ENCODE measurements around the gene ADPRH.

DNA sequence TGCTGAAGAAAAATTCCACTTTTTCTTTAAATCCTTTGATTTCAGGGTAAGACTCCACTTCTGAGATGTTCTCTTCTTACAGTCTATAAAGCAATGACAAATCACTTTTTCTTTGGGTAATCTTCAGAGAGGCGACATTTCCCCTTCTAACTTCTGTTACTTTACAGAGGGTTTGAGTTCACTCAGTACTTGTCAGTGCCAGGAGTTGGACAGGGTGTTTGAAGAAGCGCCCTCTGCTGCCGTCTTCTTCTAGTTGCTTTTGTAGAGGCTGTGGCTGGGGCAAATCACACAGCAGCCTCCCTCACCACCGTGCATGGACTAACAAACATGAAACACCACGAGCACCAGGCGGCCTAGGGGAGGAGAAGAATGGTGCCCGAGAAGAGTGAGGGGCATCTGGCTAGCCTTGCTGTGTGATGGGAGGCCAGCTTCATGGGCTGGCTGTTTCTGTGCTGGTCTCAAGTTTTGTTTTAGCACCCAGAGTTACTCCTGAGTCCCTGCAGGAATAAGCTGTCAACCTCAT lies 19.8 kb upstream of the ADPRH start, which contains the start of gene CD80:
- TF ChIP-seq, protein P1, sequence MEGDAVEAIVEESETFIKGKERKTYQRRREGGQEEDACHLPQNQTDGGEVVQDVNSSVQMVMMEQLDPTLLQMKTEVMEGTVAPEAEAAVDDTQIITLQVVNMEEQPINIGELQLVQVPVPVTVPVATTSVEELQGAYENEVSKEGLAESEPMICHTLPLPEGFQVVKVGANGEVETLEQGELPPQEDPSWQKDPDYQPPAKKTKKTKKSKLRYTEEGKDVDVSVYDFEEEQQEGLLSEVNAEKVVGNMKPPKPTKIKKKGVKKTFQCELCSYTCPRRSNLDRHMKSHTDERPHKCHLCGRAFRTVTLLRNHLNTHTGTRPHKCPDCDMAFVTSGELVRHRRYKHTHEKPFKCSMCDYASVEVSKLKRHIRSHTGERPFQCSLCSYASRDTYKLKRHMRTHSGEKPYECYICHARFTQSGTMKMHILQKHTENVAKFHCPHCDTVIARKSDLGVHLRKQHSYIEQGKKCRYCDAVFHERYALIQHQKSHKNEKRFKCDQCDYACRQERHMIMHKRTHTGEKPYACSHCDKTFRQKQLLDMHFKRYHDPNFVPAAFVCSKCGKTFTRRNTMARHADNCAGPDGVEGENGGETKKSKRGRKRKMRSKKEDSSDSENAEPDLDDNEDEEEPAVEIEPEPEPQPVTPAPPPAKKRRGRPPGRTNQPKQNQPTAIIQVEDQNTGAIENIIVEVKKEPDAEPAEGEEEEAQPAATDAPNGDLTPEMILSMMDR (IDR thresholded peaks at IDR 0.05), result peak in 2 of 6 experiments; percentile 4 to 15
- no peak for TF ChIP-seq POLR2A (IDR thresholded peaks at IDR 0.05)

All from thyroid gland (tissue), 4 donors.